Calu3 (cell line): ENCODE data around the gene HCN2. TPM values are rescaled to one million over a fixed set of nuclear protein-coding genes. Genes with fewer than 3 reads are reported as not detected.

Experiments
- BruUV-seq: library from RNA; stranded (reverse); fragments of 400-500 nt; replicated peaks from 2 replicates; lab custom pipeline; 2021; lab: Mats Ljungman, UMichigan
- CTCF ChIA-PET: fragments of 300-600 bp; sonication (Branson Sonifier 250); formaldehyde crosslinking; loops from one replicate; lab custom pipeline; 2022; ENCODE audit warnings: antibody characterized with exemption; lab: Charles Lee
- DNase-seq: peaks from one replicate; pipeline ENCODE4 v3.0.0; 2022
- H3K27ac Mint-ChIP-seq: one replicate; pipeline ENCODE4 v1.8.0; 2022; ENCODE audit warnings: mixed read lengths; ENCODE audit not compliant: unreplicated experiment
- H3K27me3 Mint-ChIP-seq: one replicate; pipeline ENCODE4 v1.8.0; 2022; ENCODE audit warnings: mixed read lengths; ENCODE audit not compliant: unreplicated experiment
- H3K36me3 Mint-ChIP-seq: one replicate; pipeline ENCODE4 v1.8.0; 2022; ENCODE audit warnings: mild to moderate bottlenecking, moderate library complexity, mixed read lengths; ENCODE audit not compliant: insufficient read depth, unreplicated experiment
- H3K4me1 Mint-ChIP-seq: one replicate; pipeline ENCODE4 v1.8.0; 2022; ENCODE audit warnings: mild to moderate bottlenecking, low read depth, mixed read lengths; ENCODE audit not compliant: unreplicated experiment
- H3K4me3 Mint-ChIP-seq: one replicate; pipeline ENCODE4 v1.8.0; 2022; ENCODE audit warnings: mild to moderate bottlenecking, low read depth, moderate library complexity, mixed read lengths; ENCODE audit not compliant: unreplicated experiment
- H3K9me3 Mint-ChIP-seq: one replicate; pipeline ENCODE4 v1.8.0; 2022; ENCODE audit warnings: low read depth, mixed read lengths; ENCODE audit not compliant: unreplicated experiment
- intact Hi-C: fragments of 100-400 bp; cut with micrococcal nuclease; formaldehyde crosslinking; loops from one replicate; pipeline ENCODE4 v1.10.0; 2022; ENCODE audit not compliant: unreplicated experiment
- total RNA-seq: library from RNA; stranded (reverse); gene quantifications from 2 replicates; pipeline ENCODE4 v1.2.3, GENCODE V29; 2022
- TF ChIP-seq, protein P1 (sequence below): fragments of 200-600 bp; IDR thresholded peaks from one replicate; pipeline ENCODE4 v1.8.0; 2022; ENCODE audit warnings: antibody characterized with exemption; ENCODE audit not compliant: unreplicated experiment

HCN2 gene
- total RNA-seq, 1 experiment from 2014 or later = 0.09 TPM

DNA sequence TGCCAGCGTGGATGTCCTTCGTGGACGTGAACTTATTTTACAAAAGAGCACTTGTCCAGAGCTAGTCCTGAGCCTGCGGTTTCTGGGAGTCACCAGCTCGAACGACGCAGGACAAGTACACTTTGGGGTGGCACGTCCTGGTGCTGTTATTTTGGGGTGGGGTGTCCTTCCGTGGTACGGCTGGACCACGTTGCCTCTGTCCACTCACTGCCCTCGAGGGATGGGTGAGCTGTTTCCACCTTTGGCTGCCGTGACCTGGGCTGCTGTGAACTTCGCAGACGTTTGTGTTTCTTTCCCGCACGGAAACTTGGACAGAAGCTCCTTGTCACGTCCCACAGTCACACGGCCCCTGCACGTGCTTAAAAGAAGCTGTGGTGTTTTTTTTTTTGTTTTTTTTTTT lies 34.9 kb upstream of the HCN2 start:
- no peak for DNase-seq
- no peaks in the 10 kb centered on the region for H3K9me3 Mint-ChIP-seq
- H3K27ac Mint-ChIP-seq = no peak overlapping the region
- BruUV-seq = no TSS peak
- CTCF ChIA-PET = no interaction called here
- intact Hi-C loops = no loop called here
- H3K36me3 Mint-ChIP-seq = peaks cover 12% of the 10 kb centered on the region
- peaks cover 20% of the 10 kb centered on the region for H3K27me3 Mint-ChIP-seq
- TF ChIP-seq, protein P1, sequence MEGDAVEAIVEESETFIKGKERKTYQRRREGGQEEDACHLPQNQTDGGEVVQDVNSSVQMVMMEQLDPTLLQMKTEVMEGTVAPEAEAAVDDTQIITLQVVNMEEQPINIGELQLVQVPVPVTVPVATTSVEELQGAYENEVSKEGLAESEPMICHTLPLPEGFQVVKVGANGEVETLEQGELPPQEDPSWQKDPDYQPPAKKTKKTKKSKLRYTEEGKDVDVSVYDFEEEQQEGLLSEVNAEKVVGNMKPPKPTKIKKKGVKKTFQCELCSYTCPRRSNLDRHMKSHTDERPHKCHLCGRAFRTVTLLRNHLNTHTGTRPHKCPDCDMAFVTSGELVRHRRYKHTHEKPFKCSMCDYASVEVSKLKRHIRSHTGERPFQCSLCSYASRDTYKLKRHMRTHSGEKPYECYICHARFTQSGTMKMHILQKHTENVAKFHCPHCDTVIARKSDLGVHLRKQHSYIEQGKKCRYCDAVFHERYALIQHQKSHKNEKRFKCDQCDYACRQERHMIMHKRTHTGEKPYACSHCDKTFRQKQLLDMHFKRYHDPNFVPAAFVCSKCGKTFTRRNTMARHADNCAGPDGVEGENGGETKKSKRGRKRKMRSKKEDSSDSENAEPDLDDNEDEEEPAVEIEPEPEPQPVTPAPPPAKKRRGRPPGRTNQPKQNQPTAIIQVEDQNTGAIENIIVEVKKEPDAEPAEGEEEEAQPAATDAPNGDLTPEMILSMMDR = no peak
- no peak overlapping the region for H3K4me3 Mint-ChIP-seq
- H3K4me1 Mint-ChIP-seq = no peaks in the 10 kb centered on the region

DNA sequence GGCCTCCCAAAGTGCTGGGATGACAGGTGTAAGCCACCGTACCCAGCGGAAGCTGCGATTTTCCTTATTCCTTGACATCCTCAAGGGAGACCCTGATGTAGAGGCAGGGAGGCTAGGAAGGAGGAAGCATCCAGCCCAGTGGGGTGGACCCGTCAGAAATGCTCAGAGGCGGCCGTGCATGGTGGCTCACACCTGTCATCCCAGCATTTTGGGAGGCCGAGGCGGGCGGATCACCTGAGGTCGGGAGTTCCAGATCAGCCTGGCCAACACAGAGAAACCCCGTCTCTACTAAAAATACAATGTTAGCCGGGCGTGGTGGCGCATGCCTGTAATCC lies 34.2 kb upstream of the HCN2 start:
- no TSS peak for BruUV-seq
- DNase-seq = no peak
- CTCF ChIA-PET = interaction anchor here (0.7 kb wide), 1 partner anchor 20 kb away, joined by 4 read pairs; no protein-coding TSS in a partner anchor
- intact Hi-C loops = no loop called here
- Mint-ChIP-seq H3K4me3 (no peak overlapping the region), H3K27me3 (peaks cover 20% of the 10 kb centered on the region), H3K36me3 (peaks cover 12% of the 10 kb centered on the region), H3K4me1 (no peaks in the 10 kb centered on the region), H3K27ac (no peak overlapping the region), H3K9me3 (no peaks in the 10 kb centered on the region)
- TF ChIP-seq, protein P1 = no peak

DNA sequence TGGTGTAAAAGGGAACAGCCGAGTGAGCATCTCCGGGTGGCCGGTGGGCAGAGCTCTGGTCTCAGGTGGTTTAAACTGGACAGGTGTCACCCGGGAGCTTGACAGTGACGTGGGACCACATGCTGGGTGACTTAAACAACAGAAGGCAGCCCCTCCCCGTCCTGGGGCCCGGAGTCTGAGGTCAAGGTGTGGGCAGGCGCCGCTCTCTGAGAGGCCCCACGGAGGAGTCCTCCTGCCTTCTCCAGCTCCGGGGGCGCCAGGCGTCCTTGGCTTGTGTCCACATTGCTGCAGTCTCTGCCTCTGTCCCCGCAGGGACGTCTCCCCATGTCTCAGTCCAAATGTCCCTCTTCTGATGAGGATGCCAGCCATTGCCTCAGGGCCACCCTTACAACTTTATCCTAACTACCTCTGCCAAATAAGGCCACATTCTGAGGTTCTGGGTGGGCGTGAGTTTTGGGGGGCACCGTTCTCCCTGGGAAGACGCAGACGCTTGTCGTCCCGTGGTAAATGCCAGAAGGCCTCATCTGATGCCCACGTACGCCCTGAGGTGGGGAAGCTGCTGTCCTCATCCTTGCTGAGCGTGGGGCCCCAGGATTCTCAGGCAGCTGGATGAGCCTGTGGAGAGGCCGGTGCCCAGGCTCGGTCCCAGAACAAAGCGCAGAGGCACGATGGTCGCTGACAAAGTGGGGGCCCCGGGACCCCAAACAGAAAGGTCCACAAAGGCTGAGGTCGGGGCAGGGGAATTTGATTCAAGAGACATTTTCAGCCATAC lies 32.9 kb upstream of the HCN2 start:
- H3K36me3 Mint-ChIP-seq = peaks cover 12% of the 10 kb centered on the region
- H3K4me1 Mint-ChIP-seq = no peaks in the 10 kb centered on the region
- DNase-seq = no peak
- CTCF ChIA-PET = interaction anchor here (0.7 kb wide), 1 partner anchor 160 kb away, joined by 3 read pairs; no protein-coding TSS in a partner anchor
- H3K27me3 Mint-ChIP-seq = peaks cover 12% of the 10 kb centered on the region
- intact Hi-C loops = no loop called here
- no peak overlapping the region for H3K4me3 Mint-ChIP-seq
- H3K27ac Mint-ChIP-seq = no peak overlapping the region
- BruUV-seq = no TSS peak
- H3K9me3 Mint-ChIP-seq = no peaks in the 10 kb centered on the region
- TF ChIP-seq, protein P1 = no peak

DNA sequence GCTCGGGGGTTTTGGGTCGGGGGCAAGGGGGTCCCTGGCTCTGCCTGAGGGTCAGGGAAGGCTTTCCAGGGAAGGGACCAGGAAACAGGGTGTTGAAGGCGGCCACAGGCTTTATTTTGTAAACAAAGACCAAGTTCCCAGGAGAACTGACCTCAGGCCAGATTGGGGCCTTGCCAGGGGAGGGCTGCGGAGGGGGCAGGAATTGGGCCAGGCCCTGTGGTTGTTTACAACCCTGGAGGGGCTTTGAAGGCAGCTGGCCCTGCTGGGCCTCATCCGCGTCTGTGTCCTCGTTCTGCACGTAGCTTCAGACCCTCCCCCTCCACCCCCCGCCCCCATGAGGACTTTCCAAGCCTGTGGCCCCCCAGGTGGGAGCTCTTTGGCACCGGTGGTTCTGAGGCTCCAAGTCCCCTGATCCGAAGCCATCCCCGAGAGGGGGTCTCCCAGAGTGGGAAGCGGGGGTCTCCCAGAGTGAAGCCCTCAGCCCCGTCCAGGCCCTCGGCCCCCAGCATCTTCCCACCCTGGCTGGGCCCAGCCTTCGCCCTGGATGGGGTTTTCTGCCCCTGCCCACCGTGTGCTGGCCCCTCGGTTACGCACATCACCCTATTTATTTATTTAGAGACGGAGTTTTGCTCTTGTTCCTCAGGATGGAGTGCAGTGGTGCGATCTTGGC lies 30.8 kb upstream of the HCN2 start:
- intact Hi-C loops = no loop called here
- DNase-seq = no peak
- Mint-ChIP-seq H3K9me3 (no peaks in the 10 kb centered on the region), H3K4me1 (no peaks in the 10 kb centered on the region), H3K36me3 (peaks cover 12% of the 10 kb centered on the region), H3K4me3 (no peak overlapping the region), H3K27me3 (no peaks in the 10 kb centered on the region), H3K27ac (no peak overlapping the region)
- CTCF ChIA-PET = no interaction called here
- TF ChIP-seq, protein P1 = no peak
- no TSS peak for BruUV-seq
